Chondrocyte (in vitro differentiated cells): ENCODE results near the gene CHMP1B. TPM values are rescaled to one million over a fixed set of nuclear protein-coding genes. Genes with fewer than 3 reads are reported as not detected.
"Not testable (repeated sequence)": the region's sequence is repeated elsewhere in the genome, so short reads cannot be mapped to it uniquely, and the experiment has no call there.

Source experiments
- DNase-seq: peaks from one replicate; pipeline ENCODE4 v3.0.0; 2021; ENCODE audit warnings: mixed read lengths, low spot score
- H3K27ac Mint-ChIP-seq: one replicate; pipeline ENCODE4 v1.8.0; 2021; ENCODE audit warnings: mild to moderate bottlenecking, moderate library complexity, mixed read lengths; ENCODE audit not compliant: unreplicated experiment
- H3K27me3 Mint-ChIP-seq: 2 replicates; pipeline ENCODE4 v1.8.0; 2021; ENCODE audit warnings: low read depth, mixed read lengths
- H3K36me3 Mint-ChIP-seq: 2 replicates; pipeline ENCODE4 v1.8.0; 2021; ENCODE audit warnings: low read depth, mixed read lengths
- H3K4me1 Mint-ChIP-seq: 2 replicates; pipeline ENCODE4 v1.8.0; 2021; ENCODE audit warnings: low read depth, mild to moderate bottlenecking, mixed read lengths
- H3K4me3 Mint-ChIP-seq: one replicate; pipeline ENCODE4 v1.8.0; 2021; ENCODE audit warnings: mild to moderate bottlenecking, moderate library complexity, mixed read lengths; ENCODE audit not compliant: unreplicated experiment
- H3K9me3 Mint-ChIP-seq: 2 replicates; pipeline ENCODE4 v1.8.0; 2021; ENCODE audit warnings: low read depth, mixed read lengths
- CTCF ChIP-seq: fragments of 200-600 bp; sonication (generic); IDR thresholded peaks from 2 replicates; pipeline ENCODE4 v1.5.0; 2021; ENCODE audit warnings: antibody characterized with exemption, mild to moderate bottlenecking, moderate library complexity
- total RNA-seq: library from RNA; stranded (reverse); gene quantifications from 3 replicates; pipeline ENCODE4 v1.2.1, GENCODE V29; 2021

The CHMP1B gene
- total RNA-seq, 1 donor from 2014 or later, result 32.5 TPM

GRCh38 chr18:11851806-11852337, 659 bp downstream of the CHMP1B start:
- no peak for DNase-seq
- Mint-ChIP-seq H3K4me3 (peak overlapping the region; percentile 100), H3K36me3 (peaks cover 2% of the 10 kb centered on the region), H3K4me1 (peaks cover 47% of the 10 kb centered on the region), H3K27me3 (no peaks in the 10 kb centered on the region), H3K9me3 (no peaks in the 10 kb centered on the region), H3K27ac (peak overlapping the region; percentile 100)
- no peak for TF ChIP-seq CTCF

GRCh38 chr18:11854554-11854953, 3.3 kb downstream of the CHMP1B start:
- H3K4me1 Mint-ChIP-seq, result peaks cover 69% of the 10 kb centered on the region
- H3K27ac Mint-ChIP-seq, DNase-seq, H3K27me3 Mint-ChIP-seq, H3K9me3 Mint-ChIP-seq, H3K4me3 Mint-ChIP-seq, H3K36me3 Mint-ChIP-seq: not testable (repeated sequence)

GRCh38 chr18:11857177-11857887, 6.1 kb downstream of the CHMP1B start:
- Mint-ChIP-seq H3K27me3 (no peaks in the 10 kb centered on the region), H3K36me3 (no peaks in the 10 kb centered on the region), H3K9me3 (no peaks in the 10 kb centered on the region), H3K4me1 (peaks cover 58% of the 10 kb centered on the region), H3K4me3 (peak overlapping the region; percentile 65), H3K27ac (peak overlapping the region; percentile 99)
- DNase-seq, result no peak
- TF ChIP-seq CTCF, result no peak

GRCh38 chr18:11859282-11859830, 8.1 kb downstream of the CHMP1B start:
- Mint-ChIP-seq H3K4me1 (peaks cover 43% of the 10 kb centered on the region), H3K27ac (no peak overlapping the region), H3K36me3 (no peaks in the 10 kb centered on the region), H3K4me3 (no peak overlapping the region), H3K27me3 (no peaks in the 10 kb centered on the region), H3K9me3 (no peaks in the 10 kb centered on the region)
- no peak for TF ChIP-seq CTCF
- no peak for DNase-seq

GRCh38 chr18:11859903-11860407, 8.7 kb downstream of the CHMP1B start:
- Mint-ChIP-seq H3K27ac (no peak overlapping the region), H3K4me1 (peaks cover 43% of the 10 kb centered on the region), H3K36me3 (no peaks in the 10 kb centered on the region), H3K9me3 (no peaks in the 10 kb centered on the region), H3K4me3 (no peak overlapping the region), H3K27me3 (no peaks in the 10 kb centered on the region)
- peak; percentile 46 for TF ChIP-seq CTCF
- no peak for DNase-seq
